AG08395 (cell line): Measurements from ENCODE around the gene TMEM184B.
A peak's percentile ranks its signal among the peaks of the same experiment; 100 is the strongest.
"Not testable (repeated sequence)": the region's sequence is repeated elsewhere in the genome, so short reads cannot be mapped to it uniquely, and the experiment has no call there.

ENCODE experiments used
- DNase-seq: peaks from one replicate; pipeline ENCODE4 v3.0.0; 2012; ENCODE audit warnings: mixed read lengths, low spot score

TMEM184B gene

DNA sequence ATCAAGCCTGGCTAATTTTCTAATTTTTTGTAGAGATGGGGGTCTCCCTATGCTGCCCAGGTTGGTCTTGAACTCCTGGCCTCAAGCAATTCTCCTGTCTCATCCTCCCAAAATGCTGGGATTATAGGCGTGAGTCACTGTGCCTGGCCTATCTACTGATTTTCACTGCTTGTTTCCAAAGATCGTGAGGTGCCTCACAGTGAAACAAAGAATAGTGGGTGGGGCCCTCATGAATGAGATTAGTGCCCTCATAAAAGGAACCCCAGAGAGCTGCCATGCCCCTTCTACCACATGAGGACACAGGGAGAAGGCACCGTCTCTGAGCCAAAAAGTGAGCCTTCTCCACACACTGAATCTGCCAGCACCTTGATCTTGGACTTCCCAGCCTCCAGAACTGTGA lies 23.5 kb downstream of the TMEM184B start:
- DNase-seq, result no peak

- DNase-seq, result no peak
These were observed 24.5 kb downstream of the TMEM184B start for GRCh38 chr22:38248280-38248679.

DNA sequence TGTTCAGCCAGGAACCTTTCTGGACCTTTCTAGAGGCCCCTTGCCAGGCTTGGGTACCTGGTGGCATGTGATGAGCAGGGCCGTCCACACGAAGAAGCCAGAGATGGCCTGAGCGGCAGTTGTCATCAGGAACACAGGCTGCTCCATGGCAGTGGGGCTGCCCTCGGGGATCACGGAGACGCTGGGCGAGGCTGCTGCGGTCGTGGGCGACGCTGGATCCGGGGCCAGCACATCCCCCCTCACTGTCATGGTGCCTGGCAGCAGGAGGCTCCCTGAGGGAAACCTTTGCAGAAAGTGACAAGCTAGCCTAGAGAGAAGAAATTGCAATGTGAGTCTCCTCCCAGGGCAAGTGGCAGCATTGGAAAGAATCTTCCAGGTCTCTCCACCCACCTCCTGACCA lies 25.1 kb downstream of the TMEM184B start:
- no peak for DNase-seq

DNA sequence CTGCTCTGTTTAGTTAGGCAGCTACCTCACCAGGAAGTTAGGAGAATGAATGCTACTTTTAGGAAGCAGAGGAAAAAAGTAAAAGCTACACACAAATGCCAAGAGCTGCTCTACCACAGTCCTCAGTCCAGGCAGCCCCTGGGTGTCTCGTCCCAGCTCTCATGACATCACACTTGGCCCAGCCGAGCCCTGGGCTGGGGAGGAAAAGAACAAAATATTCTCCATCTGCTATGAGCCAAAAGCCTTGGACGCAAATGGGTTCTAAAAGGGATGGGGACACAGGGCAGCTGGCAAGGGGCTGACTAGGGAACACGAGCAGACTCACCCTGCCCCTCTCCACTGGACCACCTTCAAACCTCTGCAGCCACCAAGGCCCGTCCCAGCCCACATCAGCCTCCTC lies 26.1 kb downstream of the TMEM184B start:
- DNase-seq, result no peak

DNA sequence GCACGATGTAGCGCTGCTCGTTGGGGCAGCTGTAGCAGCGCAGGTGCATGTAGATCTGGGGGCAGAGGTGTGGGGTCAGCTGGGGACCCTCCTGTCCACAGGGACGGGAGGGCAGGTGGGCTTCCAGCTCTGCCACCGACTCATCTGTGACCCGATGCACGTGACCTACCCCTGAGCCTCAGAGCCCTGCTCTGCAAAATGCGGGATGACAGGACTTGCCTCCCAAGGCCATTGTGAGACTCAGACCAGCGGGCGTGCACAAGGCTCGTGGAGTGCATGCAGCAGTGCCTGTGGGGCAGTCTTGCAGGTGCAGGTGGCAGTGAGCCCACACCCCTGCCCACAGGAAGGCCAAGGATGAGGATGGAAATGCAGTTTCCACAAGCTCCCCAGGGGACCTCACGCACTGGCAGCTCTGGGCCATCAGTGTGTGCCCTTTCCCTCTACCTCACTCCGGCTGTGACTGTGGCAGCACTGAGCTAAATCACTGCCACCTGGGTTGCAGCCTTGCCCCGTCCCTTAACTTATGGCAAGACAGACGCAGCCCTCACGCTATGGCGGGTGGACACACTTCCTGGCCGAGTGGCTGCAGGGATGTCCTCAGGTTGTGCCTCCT lies 26.7 kb downstream of the TMEM184B start:
- DNase-seq, result no peak

GRCh38 chr22:38244106-38244505 lies 28.7 kb downstream of the TMEM184B start:
- no peak for DNase-seq

DNA sequence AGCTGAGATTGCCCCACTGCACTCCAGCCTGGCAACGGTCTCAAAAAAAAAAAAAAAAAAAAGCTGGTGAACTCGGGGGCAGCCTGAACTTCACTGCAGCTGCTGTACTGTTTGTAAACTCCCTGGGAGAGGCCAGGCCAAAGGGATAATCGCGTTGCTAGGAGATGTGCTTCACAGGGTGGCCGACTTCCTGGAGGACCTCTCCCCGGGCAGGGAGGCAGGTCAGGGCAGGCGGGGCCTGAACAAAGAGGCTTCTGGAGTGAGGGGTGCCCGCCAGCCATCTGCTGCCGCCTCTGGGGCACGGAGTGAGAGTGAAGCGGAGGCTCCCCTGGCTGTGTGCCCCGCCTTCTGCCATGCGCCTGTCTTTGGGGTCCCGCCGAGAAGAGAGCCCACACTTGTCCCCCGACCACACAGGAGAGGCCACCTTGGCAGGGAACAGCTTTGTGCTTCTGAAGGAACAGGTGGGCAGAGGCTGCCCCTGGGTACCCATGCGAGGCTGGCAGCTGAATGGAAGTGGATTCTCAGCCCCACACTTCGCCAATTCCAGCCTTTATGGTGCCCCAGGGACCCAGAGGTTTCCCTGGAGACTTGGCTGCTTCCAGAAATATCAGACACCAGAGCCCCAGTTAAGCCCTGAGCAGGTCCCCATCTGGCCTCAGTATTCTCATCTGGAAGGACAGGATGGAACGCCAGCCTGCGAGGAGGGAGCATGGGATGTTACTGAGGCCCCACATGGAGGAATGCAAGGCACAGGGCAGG lies 29.6 kb downstream of the TMEM184B start:
- DNase-seq, result no peak

- peak; percentile 63 for DNase-seq
These were observed 32.0 kb downstream of the TMEM184B start for GRCh38 chr22:38240734-38241252.

DNA sequence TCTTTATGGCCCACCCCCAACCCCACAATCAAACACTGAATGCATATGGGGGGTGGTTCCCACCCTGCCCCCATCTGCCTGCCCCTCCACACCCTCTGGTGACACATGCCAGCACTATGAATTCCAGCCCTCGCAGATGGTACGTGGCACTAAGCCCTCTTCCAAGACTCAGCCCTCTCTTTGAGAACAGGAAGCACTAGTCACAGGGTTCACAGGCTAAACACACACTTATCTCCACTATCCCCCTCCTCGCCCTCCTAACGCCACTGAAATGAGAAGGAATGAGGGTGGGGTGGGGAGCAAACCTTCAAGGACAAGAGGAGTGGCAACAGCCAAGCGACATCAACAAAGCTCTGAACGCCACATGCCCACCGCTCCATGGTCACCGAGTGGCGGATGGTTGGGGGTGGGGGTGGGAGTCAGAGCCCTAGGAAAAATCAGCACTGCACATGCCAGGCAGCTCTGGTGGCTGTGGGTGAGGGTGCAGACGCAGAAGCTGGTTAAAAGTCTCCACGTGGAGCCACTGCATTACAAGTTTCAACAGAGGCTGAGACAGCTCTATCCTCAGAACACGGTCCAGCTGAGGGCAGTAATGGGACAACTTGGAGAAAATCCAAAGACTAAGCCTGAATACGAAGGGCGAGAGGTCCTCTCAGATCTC lies 33.6 kb downstream of the TMEM184B start:
- peak; percentile 96 for DNase-seq

DNA sequence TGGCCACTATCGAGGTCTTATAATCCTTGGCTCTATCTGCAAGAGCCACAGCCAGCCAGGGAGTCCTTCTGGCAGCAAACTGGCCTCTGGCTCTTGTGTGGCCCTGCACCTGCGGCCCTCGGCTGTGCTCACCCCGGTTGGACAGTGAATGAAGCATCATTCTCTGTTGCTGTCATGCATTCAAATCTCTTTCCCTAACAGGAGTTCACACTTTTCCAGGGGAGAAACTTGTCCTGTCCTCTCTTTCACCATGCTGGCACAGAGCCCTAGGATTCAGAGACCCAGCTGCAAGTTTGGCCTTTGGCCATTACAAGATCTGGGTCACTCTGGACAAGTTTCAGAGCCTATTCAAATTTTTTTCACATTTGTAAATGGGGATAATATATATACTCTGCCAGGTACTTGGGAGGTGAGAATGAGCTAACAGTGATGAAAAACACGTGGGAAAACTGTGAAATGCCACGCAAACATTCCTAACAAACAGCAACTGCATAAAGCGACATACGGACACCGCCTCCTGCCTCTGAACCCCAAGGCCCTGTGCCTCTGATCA lies 34.2 kb downstream of the TMEM184B start:
- DNase-seq, result peak; percentile 76

DNA sequence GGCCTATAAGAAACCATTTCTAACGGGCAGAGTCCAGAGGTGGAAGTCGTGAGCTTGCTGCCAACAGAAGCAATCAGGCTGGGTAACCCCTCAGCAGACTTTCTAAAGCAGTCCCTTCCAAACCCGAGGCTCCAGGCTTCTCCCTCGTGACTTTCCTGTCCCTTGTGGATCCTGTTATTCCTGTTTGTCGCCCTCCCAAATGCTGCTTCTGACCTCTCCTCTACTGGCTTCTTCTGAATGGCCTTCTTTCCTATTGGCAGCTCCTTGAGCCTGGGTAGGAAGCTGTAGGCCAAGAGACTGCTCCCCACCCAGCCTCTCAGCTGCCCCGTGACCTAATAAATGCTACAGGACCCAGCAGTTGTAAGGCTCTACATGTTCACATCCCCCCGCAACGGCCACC lies 36.0 kb downstream of the TMEM184B start:
- DNase-seq, result no peak

DNA sequence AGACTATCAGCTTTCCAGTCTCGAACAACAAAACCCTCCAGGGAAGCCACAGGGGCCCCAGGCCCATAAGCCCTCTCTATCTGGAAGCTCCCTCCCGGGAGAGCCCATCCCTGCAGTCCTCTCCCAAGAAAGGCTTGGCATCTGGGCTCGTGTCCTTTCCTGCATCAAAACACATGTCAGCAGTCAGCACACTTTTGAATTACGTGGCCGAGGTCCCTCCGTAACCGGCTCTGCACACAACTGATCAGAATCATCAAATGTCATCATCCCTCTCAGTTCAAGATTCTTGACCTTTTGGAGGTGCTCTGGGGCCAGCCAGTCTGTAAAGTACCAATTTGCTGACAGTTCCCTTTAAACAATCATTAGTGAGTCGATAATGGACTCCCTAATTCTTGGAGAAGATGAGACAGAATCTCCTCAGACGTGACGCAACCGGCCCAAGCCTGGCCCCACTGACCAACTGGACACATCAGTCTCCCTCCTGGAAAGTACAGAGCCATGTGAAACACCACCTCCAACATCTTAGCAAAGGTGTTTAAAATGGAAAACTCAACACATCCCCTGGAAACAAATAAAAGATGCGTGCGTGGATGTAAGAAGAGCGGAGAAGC lies 37.5 kb downstream of the TMEM184B start:
- no peak for DNase-seq

DNA sequence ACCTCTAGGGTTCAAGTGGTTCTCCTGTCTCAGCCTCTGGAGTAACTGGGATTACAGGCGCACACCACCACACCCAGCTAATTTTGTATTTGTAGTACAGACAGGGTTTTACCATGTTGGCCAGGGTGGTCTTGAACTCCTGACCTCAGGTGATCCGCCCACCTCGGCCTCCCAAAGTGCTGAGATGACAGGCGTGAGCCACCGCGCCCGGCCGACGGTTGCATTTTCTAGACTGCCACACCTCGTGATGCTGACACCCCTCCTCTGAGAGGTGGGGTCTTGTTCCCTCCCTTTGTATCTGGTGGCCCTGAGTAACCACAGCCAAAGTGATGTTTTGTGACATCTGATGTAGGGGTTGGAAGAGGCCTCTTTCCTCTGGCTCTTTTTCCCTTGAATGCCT lies 39.0 kb downstream of the TMEM184B start:
- not testable (repeated sequence) for DNase-seq

DNA sequence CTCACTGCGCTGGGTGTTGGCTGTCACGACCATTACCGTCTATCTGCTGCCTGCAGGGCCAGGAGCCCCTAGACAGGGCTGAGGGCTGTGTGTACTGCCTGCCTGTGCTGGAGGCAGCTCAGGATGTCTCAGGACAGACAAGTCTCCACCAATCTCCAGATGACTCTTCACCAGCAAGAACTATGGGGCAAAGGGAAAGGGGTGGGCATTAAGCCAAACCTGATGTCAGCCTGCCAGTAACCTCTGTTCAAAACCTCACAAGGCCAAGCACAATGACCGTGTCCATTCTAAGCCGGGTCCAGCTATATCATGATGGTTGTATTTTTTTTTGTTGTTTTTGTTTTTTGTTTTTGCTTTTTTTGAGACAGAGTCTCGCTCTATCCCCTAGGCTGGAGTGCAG lies 39.4 kb downstream of the TMEM184B start:
- DNase-seq, result peak; percentile 46

DNA sequence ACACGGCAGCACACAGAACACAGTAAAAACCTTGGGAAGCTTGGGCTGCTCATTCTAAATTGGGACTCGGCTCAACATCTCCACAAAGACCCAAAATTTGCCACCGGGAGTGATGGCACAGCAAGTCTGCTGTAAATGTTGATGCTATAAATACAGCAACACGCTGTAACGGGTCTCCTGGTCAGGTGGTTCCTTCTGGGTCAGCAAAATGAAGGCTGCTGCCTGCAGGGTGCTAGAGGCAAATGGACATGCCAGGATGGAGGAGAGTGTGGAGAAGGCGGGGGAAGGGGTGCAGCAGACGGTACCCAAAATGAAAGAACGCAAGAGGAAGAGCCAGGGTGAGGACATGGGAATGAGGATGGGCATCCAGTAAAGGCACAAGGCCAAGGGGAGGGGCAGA lies 40.6 kb downstream of the TMEM184B start:
- no peak for DNase-seq

DNA sequence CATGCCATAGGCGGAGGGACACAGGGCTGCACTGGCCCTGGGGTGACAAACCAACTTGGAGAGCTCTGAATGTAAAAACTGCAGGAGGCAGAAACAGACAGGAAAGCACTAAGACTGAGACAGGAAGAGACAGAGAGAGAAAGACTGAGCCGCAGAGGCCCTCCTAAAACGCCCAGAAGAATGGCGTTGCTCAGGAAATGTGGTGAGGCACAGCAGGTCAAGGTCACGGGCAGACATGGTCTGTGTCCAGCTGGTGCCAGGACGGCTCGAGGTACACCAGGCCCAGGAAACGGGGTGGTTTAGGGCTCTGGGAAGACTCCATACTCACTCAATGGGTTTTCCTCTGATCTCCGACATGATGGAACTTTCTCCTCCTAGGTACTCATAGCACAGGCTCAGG lies 41.9 kb downstream of the TMEM184B start:
- DNase-seq, result no peak

GRCh38 chr22:38230108-38230825 lies 42.5 kb downstream of the TMEM184B start:
- DNase-seq, result no peak

GRCh38 chr22:38228873-38229740 lies 43.7 kb downstream of the TMEM184B start:
- peak; percentile 78 for DNase-seq

GRCh38 chr22:38228326-38228872 lies 44.4 kb downstream of the TMEM184B start:
- no peak for DNase-seq
